HUES48 (cell line): ENCODE data around the gene BNIPL.

ENCODE experiments used
- H3K27ac ChIP-seq: one replicate; pipeline ENCODE4 v1.7.0; 2013; ENCODE audit warnings: low read depth, low read length, inconsistent platforms
- H3K27me3 ChIP-seq: 2 replicates; pipeline ENCODE4 v1.6.1; 2013; ENCODE audit warnings: mild to moderate bottlenecking, low read length; ENCODE audit not compliant: control insufficient read depth, insufficient read depth
- H3K36me3 ChIP-seq: 2 replicates; pipeline ENCODE4 v1.6.1; 2013; ENCODE audit warnings: low read length; ENCODE audit not compliant: control insufficient read depth, insufficient read depth
- H3K4me1 ChIP-seq: 2 replicates; pipeline ENCODE4 v1.6.1; 2013; ENCODE audit warnings: mild to moderate bottlenecking, low read length; ENCODE audit not compliant: control insufficient read depth, insufficient read depth
- H3K4me3 ChIP-seq: 2 replicates; pipeline ENCODE4 v1.5.1; 2013; ENCODE audit warnings: mild to moderate bottlenecking, low read depth, low read length
- H3K9ac ChIP-seq: 2 replicates; pipeline ENCODE4 v1.6.1; 2013; ENCODE audit warnings: mild to moderate bottlenecking, low read depth, low read length, moderate library complexity
- H3K9me3 ChIP-seq: 2 replicates; pipeline ENCODE4 v1.6.1; 2013; ENCODE audit warnings: low read length; ENCODE audit not compliant: control insufficient read depth, insufficient read depth

Gene BNIPL

GRCh38 chr1:151072224-151072623 is 35.8 kb downstream of the BNIPL start:
- Histone ChIP-seq H3K9me3 (no peaks in the 10 kb centered on the region), H3K36me3 (peaks cover 12% of the 10 kb centered on the region), H3K27ac (no peak overlapping the region), H3K4me1 (no peaks in the 10 kb centered on the region), H3K27me3 (no peaks in the 10 kb centered on the region), H3K9ac (no peak overlapping the region), H3K4me3 (no peak overlapping the region)

GRCh38 chr1:151085953-151086559 is 49.7 kb downstream of the BNIPL start:
- Histone ChIP-seq H3K27me3 (no peaks in the 10 kb centered on the region), H3K9ac (no peak overlapping the region), H3K27ac (no peak overlapping the region), H3K9me3 (no peaks in the 10 kb centered on the region), H3K4me1 (peaks cover 5% of the 10 kb centered on the region), H3K36me3 (no peaks in the 10 kb centered on the region), H3K4me3 (no peak overlapping the region)
